SJCRH30 (cell line): ENCODE results near the gene OR4F15. TPM values are rescaled to one million over a fixed set of nuclear protein-coding genes. Genes with fewer than 3 reads are reported as not detected.

Experiments used
- DNase-seq, 2 experiments: peaks; one replicate each; pipeline ENCODE4 v3.0.0-alpha.2; 2015 to 2020
- H3K27ac ChIP-seq: fragments of 250-450 bp; sonication (Bioruptor Pico); 2 replicates; pipeline ENCODE4 v1.5.1; 2020; ENCODE audit warnings: mild to moderate bottlenecking, moderate library complexity
- H3K27me3 ChIP-seq: fragments of 250-450 bp; sonication (Bioruptor Pico); 2 replicates; pipeline ENCODE4 v1.5.1; 2020; ENCODE audit warnings: mild to moderate bottlenecking, moderate library complexity
- H3K36me3 ChIP-seq: fragments of 250-450 bp; sonication (Bioruptor Pico); 2 replicates; pipeline ENCODE4 v1.5.1; 2020; ENCODE audit warnings: mild to moderate bottlenecking, moderate library complexity
- H3K4me1 ChIP-seq: fragments of 250-450 bp; sonication (Bioruptor Pico); 2 replicates; pipeline ENCODE4 v1.5.1; 2020; ENCODE audit warnings: mild to moderate bottlenecking, moderate library complexity
- H3K4me3 ChIP-seq: fragments of 250-450 bp; sonication (Bioruptor Pico); 2 replicates; pipeline ENCODE4 v1.5.1; 2020; ENCODE audit warnings: mild to moderate bottlenecking, moderate library complexity
- H3K9me3 ChIP-seq: fragments of 250-450 bp; sonication (Bioruptor Pico); replicated peaks from 2 replicates; pipeline ENCODE4 v1.5.1; 2020; ENCODE audit warnings: mild to moderate bottlenecking, moderate library complexity
- total RNA-seq: library from RNA; depleted of rRNA; stranded (reverse); fragments of >200 nt; shearing (Covaris generic); gene quantifications from 2 replicates; pipeline ENCODE4 v1.2.3, GENCODE V29; 2014; rRNA removed

Gene OR4F15
- total RNA-seq, 1 experiment from 2014 or later = not detected

GRCh38 chr15:101820781-101821180 lies 8.8 kb downstream of the OR4F15 start:
- no peaks in the 10 kb centered on the region; the same call in 1 of the 2 replicates for H3K27me3 ChIP-seq
- DNase-seq = no peak

GRCh38 chr15:101827257-101827656 lies 15.3 kb downstream of the OR4F15 start:
- H3K9me3 ChIP-seq = no peaks in the 10 kb centered on the region
- no peak for DNase-seq
- no peaks in the 10 kb centered on the region for H3K27me3 ChIP-seq

More at GRCh38 chr15:101820781-101821180, 8.8 kb downstream of the OR4F15 start:
- Histone ChIP-seq H3K27ac (no peak overlapping the region), H3K9me3 (no peaks in the 10 kb centered on the region), H3K4me3 (no peak overlapping the region), H3K4me1 (no peaks in the 10 kb centered on the region), H3K36me3 (no peaks in the 10 kb centered on the region)

DNA sequence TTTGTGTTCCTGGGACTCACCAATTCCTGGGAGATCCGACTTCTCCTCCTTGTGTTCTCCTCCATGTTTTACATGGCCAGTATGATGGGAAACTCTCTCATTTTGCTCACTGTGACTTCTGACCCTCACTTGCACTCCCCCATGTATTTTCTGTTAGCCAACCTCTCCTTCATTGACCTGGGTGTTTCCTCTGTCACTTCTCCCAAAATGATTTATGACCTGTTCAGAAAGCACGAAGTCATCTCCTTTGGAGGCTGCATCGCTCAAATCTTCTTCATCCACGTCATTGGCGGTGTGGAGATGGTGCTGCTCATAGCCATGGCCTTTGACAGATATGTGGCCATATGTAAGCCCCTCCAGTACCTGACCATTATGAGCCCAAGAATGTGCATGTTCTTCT lies 16.8 kb downstream of the OR4F15 start:
- no peak for DNase-seq
- no peak overlapping the region for H3K27ac ChIP-seq
- no peaks in the 10 kb centered on the region for H3K4me1 ChIP-seq
- H3K36me3 ChIP-seq = no peaks in the 10 kb centered on the region
- no peaks in the 10 kb centered on the region for H3K27me3 ChIP-seq
- no peaks in the 10 kb centered on the region for H3K9me3 ChIP-seq
- H3K4me3 ChIP-seq = no peak overlapping the region

More at GRCh38 chr15:101827257-101827656, 15.3 kb downstream of the OR4F15 start:
- Histone ChIP-seq H3K27ac (no peak overlapping the region), H3K4me1 (no peaks in the 10 kb centered on the region), H3K36me3 (no peaks in the 10 kb centered on the region), H3K4me3 (no peak overlapping the region)

DNA sequence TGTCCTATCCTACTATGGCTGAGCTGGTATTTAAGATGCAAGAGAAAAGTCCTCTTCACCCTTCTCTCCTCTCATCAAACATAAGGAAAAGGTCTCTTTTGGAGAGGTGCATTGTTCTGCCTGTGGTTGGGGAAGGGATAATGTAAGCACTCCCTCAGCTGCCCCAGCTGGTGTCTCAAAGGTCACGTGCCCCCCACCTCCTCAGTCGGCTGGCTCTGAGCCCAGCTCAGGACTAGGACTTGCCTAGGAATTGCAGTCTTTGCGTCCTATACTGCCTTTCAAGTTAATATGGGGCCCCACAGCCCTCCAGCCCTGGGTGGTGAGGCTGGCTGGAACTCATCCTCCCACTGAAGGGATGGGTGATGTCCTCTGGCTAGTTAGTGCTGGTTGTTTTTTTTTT lies 29.7 kb downstream of the OR4F15 start:
- no peak overlapping the region for H3K27ac ChIP-seq
- no peaks in the 10 kb centered on the region for H3K27me3 ChIP-seq
- peaks cover 5% of the 10 kb centered on the region; the same call in 1 of the 2 replicates for H3K4me1 ChIP-seq
- no peaks in the 10 kb centered on the region for H3K9me3 ChIP-seq
- H3K36me3 ChIP-seq = no peaks in the 10 kb centered on the region
- no peak overlapping the region for H3K4me3 ChIP-seq
- peak; percentile 62 to 70 for DNase-seq

DNA sequence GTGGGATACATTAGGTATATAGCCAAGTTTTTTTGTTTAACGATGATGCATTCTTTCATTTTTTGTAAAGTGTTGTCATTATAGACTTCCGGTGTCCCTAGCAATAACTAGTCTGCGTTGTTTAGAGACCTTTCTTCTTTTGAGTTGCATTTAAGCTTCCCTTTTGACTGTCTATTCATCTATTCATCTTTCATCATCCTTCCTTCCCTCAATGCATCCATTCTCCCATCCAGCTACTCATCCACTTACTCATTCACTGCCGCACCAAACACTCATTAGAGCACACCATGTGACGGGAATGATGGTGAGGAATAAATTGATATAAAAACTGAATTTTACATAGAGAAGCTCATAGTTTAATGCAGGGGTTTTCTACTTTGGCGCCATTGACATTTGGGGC lies 32.9 kb downstream of the OR4F15 start:
- H3K27me3 ChIP-seq = no peaks in the 10 kb centered on the region
- H3K4me3 ChIP-seq = no peak overlapping the region
- H3K9me3 ChIP-seq = no peaks in the 10 kb centered on the region
- H3K27ac ChIP-seq = no peak overlapping the region
- H3K36me3 ChIP-seq = no peaks in the 10 kb centered on the region
- DNase-seq = no peak
- H3K4me1 ChIP-seq = peaks cover 5% of the 10 kb centered on the region; the same call in 1 of the 2 replicates

DNA sequence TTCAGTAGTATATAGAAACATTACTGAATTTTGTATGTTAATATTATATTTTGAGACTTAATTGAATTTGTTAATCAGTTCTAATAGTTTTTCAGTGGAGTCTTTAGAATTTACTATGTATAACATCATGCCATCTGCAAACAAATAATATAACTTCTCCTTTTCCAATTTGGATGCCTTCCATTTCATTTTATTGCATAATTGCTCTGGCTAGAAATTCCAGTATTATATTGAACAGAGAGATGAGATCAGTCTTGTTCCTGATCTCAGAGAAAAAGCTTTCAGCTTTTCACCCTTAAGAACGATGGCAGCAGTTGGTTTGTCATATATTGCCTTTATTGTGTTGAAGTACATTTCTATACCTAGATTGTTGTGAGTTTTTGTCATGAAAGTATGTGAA lies 40.4 kb downstream of the OR4F15 start:
- no peak overlapping the region for H3K4me3 ChIP-seq
- H3K4me1 ChIP-seq = peaks cover 3% of the 10 kb centered on the region; the same call in 1 of the 2 replicates
- H3K36me3 ChIP-seq = no peaks in the 10 kb centered on the region
- no peaks in the 10 kb centered on the region for H3K27me3 ChIP-seq
- H3K9me3 ChIP-seq = no peaks in the 10 kb centered on the region
- no peak overlapping the region for H3K27ac ChIP-seq
- no peak for DNase-seq

Other genes starting within 250 kb of the OR4F15 start
- gene TM2D3, start 159.8 kb upstream of the OR4F15 start, total RNA-seq = 54.6 and 57.0 TPM in 2 replicates
- gene TARS3, start 87.7 kb upstream of the OR4F15 start, total RNA-seq = 23.7 and 28.8 TPM in 2 replicates
- not detected in 2 replicates for gene OR4F6, start 8.7 kb upstream of the OR4F15 start, total RNA-seq